ENCODE data around the gene IFITM5.

DNA sequence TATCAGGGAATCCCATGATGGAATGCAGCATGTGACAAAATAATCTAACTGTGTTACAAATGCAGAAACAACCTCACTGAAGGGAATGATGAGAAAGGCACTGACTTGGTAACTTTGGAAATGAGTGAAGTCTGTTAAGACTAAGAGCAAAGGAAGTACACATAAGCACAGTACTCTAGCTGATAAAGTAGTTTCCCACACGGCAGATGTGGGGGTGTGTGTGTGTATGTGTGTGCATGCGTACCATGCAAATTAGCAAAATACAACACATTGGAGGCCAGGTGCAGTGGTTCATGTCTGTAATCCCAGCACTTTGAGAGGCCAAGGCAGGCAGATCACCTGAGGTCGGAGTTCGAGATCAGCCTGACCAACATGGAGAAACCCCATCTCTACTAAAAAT, 37.7 kb downstream of the IFITM5 start:
- no peak for TF ChIP-seq NFYB (IDR thresholded peaks at IDR 0.05; ENCODE audit: extremely low read depth, insufficient read length)
- no peak for TF ChIP-seq SMAD4 (CRISPR knock-in tag; conservative IDR thresholded peaks at IDR 0.05)
- no peak for TF ChIP-seq KAT7 (CRISPR knock-in tag; IDR thresholded peaks at IDR 0.05; ENCODE audit: borderline replicate concordance)

Data from K562 (cell line).